Loucy (cell line): ENCODE data around the gene YIPF2.
"Not testable (repeated sequence)": the region's sequence is repeated elsewhere in the genome, so short reads cannot be mapped to it uniquely, and the experiment has no call there.

Experiments used
- H2AFZ ChIP-seq: fragments of 200-600 bp; sonication (generic); 2 replicates; pipeline ENCODE4 v1.6.0; 2016; ENCODE audit warnings: antibody characterized with exemption, mild to moderate bottlenecking, low read length, moderate library complexity
- H3F3A ChIP-seq: fragments of 200-600 bp; 2 replicates; pipeline ENCODE4 v1.6.0; 2016; ENCODE audit warnings: antibody characterized with exemption, low read depth, mild to moderate bottlenecking
- H3K27me3 ChIP-seq: fragments of 200-600 bp; sonication (generic); 2 replicates; pipeline ENCODE4 v1.6.1; 2014; ENCODE audit warnings: low read length, mild to moderate bottlenecking; ENCODE audit not compliant: insufficient read depth, poor library complexity, severe bottlenecking
- H3K36me3 ChIP-seq: fragments of 200-600 bp; sonication (generic); 2 replicates; pipeline ENCODE4 v1.6.1; 2016; ENCODE audit warnings: low read length; ENCODE audit not compliant: insufficient read depth
- H3K4me1 ChIP-seq: fragments of 200-600 bp; sonication (generic); 2 replicates; pipeline ENCODE4 v1.5.1; 2014; ENCODE audit warnings: low read length, mild to moderate bottlenecking; ENCODE audit not compliant: insufficient read depth, poor library complexity, severe bottlenecking
- H3K4me2 ChIP-seq: fragments of 200-600 bp; sonication (generic); 2 replicates; pipeline ENCODE4 v1.6.0; 2014; ENCODE audit warnings: antibody characterized with exemption, low read length, low read depth, mild to moderate bottlenecking; ENCODE audit not compliant: poor library complexity, severe bottlenecking
- H3K4me3 ChIP-seq: fragments of 200-600 bp; sonication (generic); 2 replicates; pipeline ENCODE4 v1.5.1; 2014; ENCODE audit warnings: low read length, mild to moderate bottlenecking, mixed read lengths; ENCODE audit not compliant: poor library complexity, severe bottlenecking
- H3K79me2 ChIP-seq: fragments of 200-600 bp; sonication (generic); 2 replicates; pipeline ENCODE4 v1.6.1; 2014; ENCODE audit warnings: low read length; ENCODE audit not compliant: insufficient read depth
- H3K9ac ChIP-seq: fragments of 200-600 bp; sonication (generic); 2 replicates; pipeline ENCODE4 v1.6.0; 2014; ENCODE audit warnings: mild to moderate bottlenecking, low read depth, low read length, moderate library complexity; ENCODE audit not compliant: poor library complexity, severe bottlenecking
- H3K9me2 ChIP-seq: fragments of 200-600 bp; sonication (generic); replicated peaks from 2 replicates; pipeline ENCODE4 v1.6.1; 2016; ENCODE audit warnings: low read depth, low read length, mixed read lengths
- H3K9me3 ChIP-seq: fragments of 200-600 bp; sonication (generic); 2 replicates; pipeline ENCODE4 v1.6.1; 2014; ENCODE audit warnings: mild to moderate bottlenecking, antibody characterized with exemption, low read length, low read depth; ENCODE audit not compliant: insufficient read depth
- H4K20me1 ChIP-seq: fragments of 200-600 bp; sonication (generic); 2 replicates; pipeline ENCODE4 v1.6.0; 2014; ENCODE audit warnings: antibody characterized with exemption, low read length, mild to moderate bottlenecking; ENCODE audit not compliant: insufficient read depth, poor library complexity, severe bottlenecking
- CTCF ChIP-seq: fragments of 200-600 bp; sonication (generic); conservative IDR thresholded peaks from 2 replicates; pipeline ENCODE4 v1.5.1; 2014; ENCODE audit warnings: mild to moderate bottlenecking, antibody characterized with exemption, low read length
- EZH2phosphoT487 ChIP-seq: fragments of 200-600 bp; IDR thresholded peaks from 2 replicates; pipeline ENCODE4 v1.6.1; 2018; ENCODE audit warnings: antibody characterized with exemption, mild to moderate bottlenecking, moderate library complexity, borderline replicate concordance

YIPF2 gene

DNA sequence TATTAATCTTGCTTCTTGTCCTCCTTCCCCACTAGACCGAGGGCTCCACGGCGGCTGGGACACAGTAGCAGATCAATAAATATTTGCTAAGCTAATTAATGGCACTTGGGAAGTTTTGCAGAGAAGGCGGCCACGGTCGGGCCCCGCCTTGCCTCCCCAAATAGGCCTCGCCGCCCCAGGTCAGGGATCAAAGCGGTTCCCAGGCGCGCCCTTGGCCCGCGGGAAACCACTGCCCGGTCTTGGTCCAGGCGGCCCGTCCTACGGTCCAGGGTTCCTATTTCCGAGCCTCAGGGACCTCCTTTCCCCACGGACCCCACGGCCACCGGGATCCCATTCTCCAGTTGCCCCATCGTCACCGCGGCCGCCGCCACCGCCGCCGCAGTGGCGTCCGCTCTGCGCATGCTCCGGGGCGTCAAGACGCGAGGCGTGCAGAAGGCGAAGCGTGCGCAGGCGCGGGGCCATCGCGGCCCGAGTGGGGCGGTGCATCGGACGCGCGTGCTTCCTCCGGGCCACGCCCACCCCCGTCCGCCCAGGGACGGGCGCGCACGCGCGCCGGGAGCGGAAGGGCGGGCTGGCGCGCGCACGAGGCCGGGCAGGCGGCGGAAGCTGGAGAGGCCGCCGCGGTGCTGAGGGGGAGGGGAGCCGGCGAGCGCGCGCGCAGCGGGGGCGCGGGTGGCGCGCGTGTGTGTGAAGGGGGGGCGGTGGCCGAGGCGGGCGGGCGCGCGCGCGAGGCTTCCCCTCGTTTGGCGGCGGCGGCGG is 32.1 kb upstream of the YIPF2 start, which contains the start of gene SMARCA4:
SMARCA4 (plus strand) TSS at position 717 of the 759 bp plus-strand sequence. CDS start 23,122 bp downstream, outside the sequence.
- H2AFZ ChIP-seq = peak within 1 kb of the TSS; percentile 79
- no peaks in the 10 kb centered on the region for H3K36me3 ChIP-seq
- peak within 1 kb of the TSS; percentile 97 for H3K4me3 ChIP-seq
- H3K27me3 ChIP-seq = no peaks in the 10 kb centered on the region
- peak within 1 kb of the TSS; percentile 92 for H3K9ac ChIP-seq
- peak within 1 kb of the TSS; percentile 97 for H3K4me2 ChIP-seq
- H3K79me2 ChIP-seq = peaks cover 58% of the 10 kb centered on the region
- H3K9me3 ChIP-seq = no peaks in the 10 kb centered on the region
- H3K9me2 ChIP-seq = no peaks in the 10 kb centered on the region
- TF ChIP-seq EZH2phosphoT487 (no peak), CTCF (no peak)
- H3K4me1 ChIP-seq = peaks cover 22% of the 10 kb centered on the region
- peaks cover 35% of the 10 kb centered on the region for H4K20me1 ChIP-seq
- H3F3A ChIP-seq = no peaks in the 10 kb centered on the region

- not testable (repeated sequence) for H2AFZ ChIP-seq, H3K36me3 ChIP-seq, H3K27me3 ChIP-seq, H3K9me3 ChIP-seq, H3F3A ChIP-seq, H3K9me2 ChIP-seq
- Histone ChIP-seq H3K9ac (peak overlapping the region; percentile 86), H4K20me1 (peaks cover 25% of the 10 kb centered on the region), H3K4me3 (peak overlapping the region; percentile 78), H3K4me1 (peaks cover 13% of the 10 kb centered on the region), H3K79me2 (peaks cover 48% of the 10 kb centered on the region), H3K4me2 (peak overlapping the region; percentile 78)
Measured at GRCh38 chr19:10959277-10959968, 31.0 kb upstream of the YIPF2 start.

DNA sequence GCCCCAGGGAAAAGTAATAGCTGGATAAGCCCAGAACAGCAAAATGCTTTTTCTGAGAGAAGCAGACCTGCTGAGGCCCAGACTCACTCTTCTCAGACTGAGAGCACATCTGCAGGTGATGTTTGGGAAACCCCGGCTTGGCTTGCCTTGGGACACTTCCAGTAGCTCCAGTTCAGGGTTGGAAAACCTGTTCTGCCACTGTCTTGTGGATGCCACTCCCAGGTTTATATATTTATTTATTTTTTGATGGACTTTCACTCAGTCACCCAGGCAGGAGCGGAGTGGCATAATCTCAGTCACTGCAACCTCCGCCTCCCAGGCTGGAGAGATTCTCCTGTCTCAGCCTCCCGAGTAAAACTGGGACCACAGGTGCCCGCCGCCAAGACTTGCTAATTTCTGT is 24.4 kb upstream of the YIPF2 start:
- Histone ChIP-seq H3K79me2 (no peaks in the 10 kb centered on the region), H2AFZ (no peak overlapping the region), H4K20me1 (no peaks in the 10 kb centered on the region), H3K4me3 (no peak overlapping the region), H3K9ac (no peak overlapping the region), H3K4me1 (no peaks in the 10 kb centered on the region), H3K27me3 (no peaks in the 10 kb centered on the region), H3F3A (no peaks in the 10 kb centered on the region), H3K9me2 (no peaks in the 10 kb centered on the region), H3K4me2 (no peak overlapping the region), H3K9me3 (no peaks in the 10 kb centered on the region), H3K36me3 (no peaks in the 10 kb centered on the region)
- TF ChIP-seq EZH2phosphoT487 (no peak), CTCF (no peak)
